NCI-H526 (cell line): ENCODE results near the gene FBP2.
A peak's percentile ranks its signal among the peaks of the same experiment; 100 is the strongest.
"Not testable (repeated sequence)": the region's sequence is repeated elsewhere in the genome, so short reads cannot be mapped to it uniquely, and the experiment has no call there.

ENCODE experiments used
- DNase-seq, 2 experiments: peaks; one replicate each; lab custom pipeline; 2025; lab: John Stamatoyannopoulos, UW

The FBP2 gene

DNA sequence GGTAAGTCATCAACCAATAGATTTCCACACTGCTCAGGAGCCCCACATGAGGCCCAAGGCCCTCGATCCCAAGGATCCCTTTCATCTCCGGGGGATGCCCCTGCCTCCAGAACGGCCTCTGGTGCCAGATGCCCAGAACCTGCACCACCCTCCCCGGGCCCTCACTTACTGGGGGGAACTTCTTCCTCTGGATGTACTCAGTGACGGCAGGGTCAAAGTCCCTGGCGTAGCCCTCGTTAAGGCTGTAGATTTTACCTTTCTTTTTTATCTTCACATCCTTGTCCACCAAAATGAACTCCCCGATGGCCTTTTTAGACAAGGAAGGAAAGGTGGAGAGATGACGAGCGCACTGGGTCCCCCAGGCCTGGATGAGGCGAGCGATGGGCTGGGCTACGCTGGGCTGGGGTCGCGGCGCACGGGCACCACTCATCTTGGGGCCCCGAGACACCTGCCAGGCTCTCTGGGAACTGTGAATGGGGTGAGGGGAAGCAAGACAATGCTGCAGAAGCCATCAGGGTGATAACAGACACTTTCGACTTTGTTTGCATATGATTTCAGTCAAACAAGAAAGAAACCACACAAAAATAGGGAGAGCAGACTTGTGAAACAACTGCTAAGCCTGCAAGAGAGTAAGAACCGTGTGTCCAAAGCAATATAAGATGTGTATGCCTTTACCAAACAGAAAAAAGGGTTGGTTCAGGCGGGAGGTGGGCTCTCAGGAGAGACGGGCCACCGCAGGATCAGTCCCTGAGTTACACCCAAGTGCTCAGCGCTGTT, 13.2 kb upstream of the FBP2 start:
- no peak for DNase-seq

DNA sequence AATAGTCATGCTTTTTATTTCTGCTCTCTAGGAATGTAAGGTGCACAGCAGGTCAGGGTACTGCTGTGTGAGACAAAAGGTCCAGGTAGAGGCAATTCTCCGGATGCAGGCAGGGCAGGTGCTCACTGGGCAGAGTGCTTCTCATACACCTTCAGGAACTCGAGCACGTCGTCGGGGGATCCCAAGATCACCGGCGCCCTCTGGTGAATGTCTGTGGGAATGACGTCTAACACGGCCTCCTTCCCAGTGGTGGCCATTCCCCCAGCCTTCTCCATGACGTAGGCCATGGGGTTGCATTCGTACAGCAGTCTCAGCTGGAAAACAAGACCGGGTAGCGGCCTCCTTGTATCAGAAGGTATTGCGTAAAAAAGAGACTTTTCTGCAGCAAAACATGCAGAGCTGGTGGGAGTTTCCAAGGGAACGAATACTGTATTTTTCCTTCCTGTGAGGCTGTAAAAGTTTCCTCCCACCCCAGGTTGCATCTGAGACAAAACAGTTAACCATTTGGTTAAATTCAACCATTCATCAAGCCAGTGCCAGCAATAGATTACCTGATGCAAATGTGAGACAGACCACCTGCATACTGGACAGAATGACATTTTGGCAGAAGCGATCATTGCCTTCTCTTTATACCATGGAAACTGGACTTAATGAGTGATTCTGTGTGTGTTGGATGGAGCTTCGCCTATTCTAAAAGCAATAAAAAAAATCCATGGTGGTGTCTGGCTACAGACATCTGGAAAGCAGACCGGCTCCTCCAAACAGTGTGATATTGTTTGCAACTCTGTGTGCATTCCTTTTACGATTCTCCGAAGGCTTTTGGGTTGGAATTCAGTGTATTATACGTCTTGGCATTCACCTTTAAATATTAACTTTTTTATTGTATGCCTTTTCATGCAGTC, 9.9 kb upstream of the FBP2 start:
- peak; percentile 8 to 62 for DNase-seq

DNA sequence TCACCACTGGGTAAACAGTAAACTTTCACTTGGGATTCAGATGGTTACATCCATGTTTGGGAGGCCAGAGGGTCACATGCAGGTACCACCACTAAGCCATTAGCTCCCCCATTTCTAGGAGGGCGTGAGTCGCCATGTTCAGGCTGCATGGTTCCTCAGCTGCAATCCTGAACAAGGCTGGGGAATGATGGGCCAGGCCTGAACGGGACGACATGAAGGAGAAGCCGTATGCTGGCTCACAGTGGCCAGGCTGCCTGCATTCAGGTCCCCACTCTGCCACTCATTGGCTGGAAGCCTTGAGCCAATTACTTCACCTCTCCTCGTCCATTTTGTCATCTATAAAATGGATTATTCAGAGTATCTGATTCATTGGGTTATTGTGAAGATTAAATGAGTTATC, 9.0 kb upstream of the FBP2 start:
- no peak for DNase-seq

DNA sequence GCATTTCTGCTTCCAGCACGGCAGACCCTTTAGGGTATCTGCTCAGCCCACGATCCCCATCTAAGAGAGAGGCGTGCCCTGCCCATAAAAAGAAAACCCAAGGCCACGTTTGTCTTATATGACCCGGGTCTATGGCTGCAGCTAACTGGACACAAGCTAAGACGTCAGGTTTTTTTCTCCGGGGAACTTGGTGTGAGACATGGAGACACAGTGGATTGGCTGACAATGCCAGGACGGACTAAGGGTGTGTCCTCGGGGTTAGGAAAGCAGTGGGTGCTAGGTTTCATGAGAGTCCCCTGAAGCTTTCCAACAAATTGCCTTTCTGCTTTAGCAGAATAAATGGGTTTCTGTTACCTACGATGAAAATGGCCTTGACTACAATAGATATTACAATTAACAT, 7.1 kb upstream of the FBP2 start:
- DNase-seq: no peak

DNA sequence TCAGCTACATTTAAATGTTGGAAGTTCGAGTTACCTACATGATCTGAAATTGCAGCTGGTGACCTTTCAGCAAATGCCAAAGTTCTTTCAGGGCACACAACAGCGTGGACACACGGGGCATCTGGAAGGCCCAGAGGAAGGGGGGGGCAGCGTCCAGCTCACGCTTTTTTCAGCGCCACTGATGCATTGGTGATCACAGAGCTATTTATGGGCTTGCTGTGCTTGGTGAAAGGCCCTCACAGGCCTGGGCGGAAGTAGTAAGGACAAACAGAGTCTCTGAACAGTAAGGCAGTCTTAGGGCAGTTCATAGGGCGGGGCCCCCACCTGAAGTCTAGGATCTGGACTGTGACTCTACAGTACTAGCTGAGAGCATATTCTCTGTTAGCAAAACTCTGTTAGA, 6.6 kb upstream of the FBP2 start:
- no peak for DNase-seq

DNA sequence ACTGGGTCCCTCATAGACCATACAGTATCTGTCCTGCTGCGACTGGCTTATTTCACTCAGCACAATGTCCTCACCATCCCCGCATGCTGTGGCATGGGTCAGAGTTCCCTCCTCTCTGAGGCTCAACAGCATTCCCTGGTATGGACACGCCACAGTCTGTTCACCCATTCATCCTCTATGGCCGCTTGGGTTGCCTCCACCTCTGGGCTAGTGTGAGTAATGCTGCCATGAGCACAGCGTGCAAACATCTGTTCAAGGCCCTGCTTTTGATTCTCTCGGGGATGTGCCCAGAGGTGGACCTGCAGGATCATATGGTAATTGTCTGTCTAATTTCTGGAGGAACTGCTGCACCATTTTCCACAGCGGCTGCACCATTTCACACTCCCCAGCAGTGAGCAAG, 5.5 kb upstream of the FBP2 start:
- DNase-seq: no peak

DNA sequence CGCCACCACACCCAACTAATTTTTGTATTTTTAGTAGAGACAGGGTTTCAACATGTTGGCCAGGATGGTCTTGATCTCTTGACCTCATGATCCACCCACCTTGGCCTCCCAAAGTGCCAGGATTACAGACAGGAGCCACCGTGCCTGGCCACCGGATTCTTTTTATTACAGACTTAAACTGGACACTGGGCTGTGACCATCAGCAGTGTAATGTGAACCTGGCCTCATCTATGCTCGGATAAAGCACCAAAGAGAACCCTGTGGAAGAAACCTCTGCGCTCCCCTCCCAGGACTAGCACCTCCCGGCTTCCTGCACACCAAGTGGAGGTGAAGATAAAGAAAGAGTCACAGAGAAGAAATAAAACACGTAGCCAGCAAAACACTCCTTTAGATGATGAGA, 941 bp downstream of the FBP2 start:
- not testable (repeated sequence) for DNase-seq

DNA sequence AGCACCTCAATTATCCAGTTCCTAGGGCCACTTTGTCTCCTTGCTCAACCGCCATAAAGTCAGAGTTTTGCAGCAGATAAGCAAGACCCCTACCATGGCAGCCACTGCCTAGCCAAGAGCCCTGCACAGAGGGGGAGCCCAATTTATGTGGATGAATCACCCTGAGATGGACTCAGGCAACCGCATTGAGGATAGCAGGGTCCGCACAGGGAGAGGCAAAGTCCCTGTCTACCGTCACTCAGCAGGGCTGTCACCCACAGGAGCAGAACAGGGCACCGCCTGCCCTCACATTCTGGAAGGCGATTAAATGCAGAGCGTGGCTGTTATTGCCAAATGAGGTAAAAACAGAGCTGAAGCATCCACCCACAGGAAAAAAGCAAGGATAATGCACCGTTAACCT, 1.7 kb downstream of the FBP2 start:
- DNase-seq: no peak

DNA sequence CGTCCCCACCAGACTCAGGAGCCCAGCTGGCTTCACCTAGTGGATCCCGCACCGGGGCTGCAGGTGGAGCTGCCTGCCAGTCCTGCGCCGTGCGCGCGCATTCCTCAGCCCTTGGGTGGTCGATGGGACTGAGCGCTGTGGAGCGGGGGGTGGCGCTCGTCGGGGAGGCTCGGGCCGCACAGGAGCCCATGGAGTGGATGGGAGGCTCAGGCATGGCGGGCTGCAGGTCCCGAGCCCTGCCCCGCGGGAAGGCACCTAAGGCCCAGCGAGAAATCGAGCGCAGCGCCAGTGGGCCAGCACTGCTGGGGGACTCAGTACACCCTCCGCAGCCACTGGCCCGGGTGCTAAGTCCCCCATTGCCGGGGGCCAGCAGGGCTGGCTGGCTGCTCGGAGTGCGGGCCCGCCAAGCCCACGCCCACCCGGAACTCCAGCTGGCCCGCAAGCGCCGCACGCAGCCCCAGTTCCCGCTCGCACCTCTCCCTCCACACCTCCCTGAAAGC, 2.5 kb downstream of the FBP2 start:
- DNase-seq: not testable (repeated sequence)

DNA sequence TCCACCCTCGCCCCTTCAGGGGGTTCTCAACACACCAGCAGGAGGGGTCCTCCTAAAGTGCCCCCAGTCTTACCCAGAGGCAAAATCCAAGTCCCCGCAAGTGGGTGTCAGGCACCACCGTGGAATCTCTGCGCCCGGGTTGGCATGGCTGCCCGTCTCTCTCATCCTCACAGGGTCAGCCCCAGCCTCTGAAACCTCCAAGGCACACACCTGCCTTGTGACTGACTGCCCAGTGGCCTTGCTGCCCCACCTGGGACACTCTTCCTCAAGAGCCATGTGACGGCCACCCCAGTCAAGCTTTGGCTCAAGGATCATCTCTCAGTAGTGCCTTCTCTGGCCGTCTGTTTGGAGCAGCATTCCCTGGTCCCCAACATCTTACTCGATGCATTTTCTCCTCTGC, 4.9 kb downstream of the FBP2 start:
- DNase-seq: no peak

DNA sequence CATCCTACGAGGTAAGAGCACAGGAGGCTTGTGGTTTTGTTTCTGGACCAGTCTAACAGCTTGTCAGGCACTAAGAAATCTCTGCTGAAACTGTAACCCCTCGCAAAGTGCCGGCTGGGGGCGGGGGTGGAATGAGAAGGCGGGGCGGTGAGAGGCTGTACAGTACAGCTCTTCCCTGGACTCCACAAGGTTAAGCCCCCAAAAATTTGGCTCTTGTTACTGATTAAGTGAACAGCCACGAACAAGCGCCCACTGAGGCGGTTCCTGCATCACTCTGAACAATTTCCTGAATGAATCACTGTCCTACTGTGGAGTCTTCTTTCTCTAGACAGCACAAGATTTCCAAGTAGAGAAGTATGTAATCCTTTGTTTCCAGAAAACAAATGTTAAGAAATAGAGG, 6.8 kb downstream of the FBP2 start:
- DNase-seq: no peak

DNA sequence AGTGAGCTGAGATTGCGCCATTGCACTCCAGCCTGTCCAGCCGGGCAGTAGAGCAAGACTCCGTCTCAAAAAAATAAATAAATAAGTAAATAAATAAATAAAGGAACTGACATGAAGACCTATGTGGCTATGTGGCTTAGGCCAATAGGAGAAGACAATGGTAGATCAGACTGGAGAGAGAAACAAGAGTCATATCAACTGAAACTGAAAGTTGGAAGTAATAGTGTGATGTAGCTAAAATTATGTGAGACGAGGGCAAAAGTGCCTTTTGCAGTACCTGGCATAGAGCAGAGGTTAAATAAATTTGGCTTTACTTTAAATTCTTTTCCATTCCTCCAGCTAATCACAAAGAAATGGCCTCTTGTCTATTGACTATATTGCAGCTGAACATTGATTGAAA, 7.3 kb downstream of the FBP2 start:
- DNase-seq: no peak

DNA sequence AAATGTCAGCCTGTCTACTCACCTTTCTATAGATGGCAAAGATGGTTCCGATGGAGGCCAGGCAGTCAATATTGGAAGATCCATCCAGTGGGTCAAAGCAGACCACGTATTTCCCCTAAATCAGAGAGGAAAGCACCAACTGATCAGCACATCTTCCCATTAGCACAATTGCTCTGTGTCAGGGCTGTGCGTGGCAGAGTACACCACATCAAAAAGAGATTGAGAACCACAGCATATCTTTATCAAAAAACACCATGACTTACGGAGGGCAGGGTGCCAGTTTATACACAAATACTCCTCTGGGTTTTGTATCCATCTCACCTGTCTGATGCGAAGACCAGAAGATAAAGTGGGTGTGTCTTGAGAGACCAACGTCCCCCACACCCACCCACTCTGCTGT, 9.1 kb downstream of the FBP2 start:
- DNase-seq: no peak

DNA sequence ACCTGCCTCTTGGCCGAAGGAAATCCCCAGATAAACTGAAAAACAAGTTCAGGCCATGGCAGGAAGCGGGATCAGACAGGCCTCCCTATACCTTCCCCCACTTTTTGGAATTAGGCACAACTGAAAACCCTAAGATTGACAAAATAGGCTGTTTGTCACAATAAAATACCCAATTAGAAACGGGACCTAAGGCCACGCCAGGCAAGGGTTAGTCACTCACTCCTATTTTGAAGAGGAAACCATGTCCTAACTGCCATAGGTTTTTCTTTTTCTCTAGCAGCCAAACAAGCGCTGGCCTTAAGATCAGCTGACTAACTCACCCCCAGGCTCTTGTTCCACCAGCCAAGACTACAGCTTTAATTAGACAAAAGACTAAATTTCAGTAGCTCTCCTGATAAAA, 11.9 kb downstream of the FBP2 start:
- DNase-seq: no peak

DNA sequence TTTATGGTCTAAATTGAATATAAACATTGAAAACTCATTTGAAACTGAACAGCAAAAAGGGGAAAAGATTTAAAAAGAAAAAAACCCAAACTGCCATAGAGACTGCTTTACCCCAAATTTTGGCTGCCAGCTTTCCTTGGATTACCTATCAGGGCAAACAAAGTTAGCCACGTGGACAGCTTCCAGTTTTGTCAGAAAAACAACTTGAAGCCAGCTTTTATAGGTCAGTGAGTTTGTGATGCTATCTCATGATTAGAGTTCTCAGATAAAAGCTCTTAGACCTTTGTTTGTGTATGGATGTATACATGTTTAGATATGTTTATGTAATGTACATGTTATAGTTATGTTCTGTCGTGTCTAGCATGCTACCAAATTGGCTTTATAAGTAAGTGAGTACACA, 16.1 kb downstream of the FBP2 start:
- DNase-seq: no peak

DNA sequence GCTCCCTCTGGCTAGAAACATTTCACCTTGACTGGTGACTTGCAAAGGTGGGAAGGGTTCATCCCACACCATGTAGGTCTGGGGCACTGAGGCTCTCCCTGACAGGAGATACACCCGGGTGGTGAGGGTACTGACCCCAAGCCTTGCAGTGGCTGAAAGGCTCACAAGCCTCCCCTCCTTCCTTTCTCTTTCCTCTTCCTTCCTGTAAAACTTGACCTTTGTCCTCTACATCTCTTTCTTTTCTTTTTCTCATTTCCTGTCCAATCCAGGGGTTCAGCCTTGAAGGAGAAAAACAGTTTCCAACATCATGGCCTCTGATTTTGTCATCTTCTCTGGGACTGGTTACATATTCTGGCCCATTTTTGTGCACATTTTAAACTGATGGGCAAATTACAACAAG, 16.6 kb downstream of the FBP2 start:
- DNase-seq: no peak

DNA sequence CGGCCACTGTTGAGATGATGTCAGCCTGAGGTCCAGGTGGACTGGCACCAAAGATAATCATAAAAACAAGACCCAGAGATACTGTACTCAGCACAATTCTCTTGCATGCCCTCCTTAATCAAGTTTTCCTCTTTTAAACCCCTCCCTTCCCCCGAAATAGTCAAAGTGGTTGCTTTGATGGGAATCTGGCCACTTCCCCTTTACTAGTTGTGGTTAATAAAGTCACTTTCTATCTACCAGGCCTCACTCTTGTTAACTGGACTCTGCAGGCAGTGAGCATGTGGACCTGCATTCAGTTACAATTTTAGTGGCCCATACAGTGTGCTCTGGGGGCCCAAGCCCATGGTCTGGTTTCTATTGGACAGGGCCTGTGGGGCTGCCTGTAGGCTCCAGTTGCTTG, 17.5 kb downstream of the FBP2 start:
- DNase-seq: no peak

DNA sequence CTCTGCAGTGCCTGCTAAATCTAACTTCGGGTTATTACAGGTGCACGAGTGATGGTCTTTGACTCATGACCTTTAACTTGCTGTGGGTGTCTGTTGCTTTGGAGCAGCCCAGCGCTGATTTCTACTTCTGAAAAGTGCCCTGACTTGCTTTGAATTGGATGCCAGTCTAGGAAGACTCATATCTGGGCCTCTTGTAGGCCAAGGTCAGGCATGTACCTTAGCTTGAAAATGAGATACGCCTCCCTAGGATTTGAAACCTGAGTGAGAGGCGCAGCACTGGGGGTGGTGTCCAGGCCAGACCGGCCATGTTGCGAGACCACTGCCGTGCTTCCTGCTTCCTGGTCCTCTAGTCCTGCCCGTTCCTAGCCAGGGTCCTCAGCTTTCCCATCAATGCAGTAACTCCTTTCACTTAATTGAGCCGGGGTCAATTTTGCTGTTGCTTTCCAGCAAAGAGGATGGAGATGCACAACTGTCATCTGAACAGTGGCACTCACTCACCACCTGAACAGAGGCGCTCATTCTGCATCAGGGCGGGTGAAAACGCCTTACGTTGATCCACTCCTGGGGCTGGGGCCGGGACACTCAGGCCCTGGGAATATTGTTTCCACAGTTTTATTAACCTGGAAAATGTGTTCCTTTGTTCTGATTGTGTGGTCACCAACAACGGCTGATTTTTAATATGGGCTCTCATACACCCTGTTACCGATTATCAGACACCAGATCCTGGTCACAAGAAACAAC, 24.5 kb downstream of the FBP2 start:
- DNase-seq: no peak

DNA sequence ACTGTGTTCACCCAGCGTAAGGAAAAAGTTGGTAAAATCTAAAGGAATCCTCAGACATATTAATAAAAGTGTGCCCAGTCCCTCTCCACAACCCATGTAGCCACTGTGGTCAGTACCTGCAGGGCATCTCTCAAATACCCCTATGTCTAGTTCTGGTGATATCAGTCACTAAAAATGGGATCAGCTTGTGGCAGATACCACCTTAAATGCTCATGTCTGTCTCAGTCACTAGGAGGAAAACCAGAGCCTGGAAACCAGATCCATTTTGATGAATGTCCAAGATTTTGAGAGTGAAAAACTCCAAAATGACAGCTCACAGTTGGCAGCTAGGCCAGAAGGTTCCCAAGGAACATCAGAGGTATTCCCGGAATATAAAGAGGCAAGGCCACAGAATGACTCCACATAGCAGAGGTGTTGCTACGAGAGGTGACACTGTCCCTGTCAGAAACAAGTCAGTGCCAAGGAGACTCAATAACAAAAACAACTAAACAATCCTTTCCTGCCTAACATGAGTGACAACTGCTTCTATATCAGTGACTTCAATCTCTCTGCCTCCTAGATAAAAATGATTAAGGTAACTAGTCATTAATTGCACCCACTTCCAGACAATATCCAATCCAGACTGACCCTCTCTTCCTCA, 25.3 kb downstream of the FBP2 start:
- no peak for DNase-seq

DNA sequence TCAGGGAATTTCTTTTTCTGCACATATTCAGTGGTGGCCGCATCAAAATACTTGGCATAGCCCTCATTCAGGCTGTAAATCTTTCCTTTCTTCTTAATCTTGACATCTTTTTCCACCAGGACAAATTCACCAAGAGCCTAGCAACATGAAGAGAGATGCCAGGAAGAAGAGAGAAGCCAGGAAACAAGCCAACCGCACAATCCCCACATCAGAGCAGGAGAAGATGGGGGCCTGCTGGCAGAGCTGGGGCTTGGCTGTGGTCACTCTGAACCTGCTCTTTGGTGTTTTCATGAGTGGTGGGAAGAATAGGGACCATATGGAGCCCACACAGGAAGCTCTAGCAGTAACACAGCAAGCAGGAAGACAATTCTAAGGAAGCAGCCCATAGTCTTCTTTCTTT, 26.4 kb downstream of the FBP2 start:
- DNase-seq: no peak

DNA sequence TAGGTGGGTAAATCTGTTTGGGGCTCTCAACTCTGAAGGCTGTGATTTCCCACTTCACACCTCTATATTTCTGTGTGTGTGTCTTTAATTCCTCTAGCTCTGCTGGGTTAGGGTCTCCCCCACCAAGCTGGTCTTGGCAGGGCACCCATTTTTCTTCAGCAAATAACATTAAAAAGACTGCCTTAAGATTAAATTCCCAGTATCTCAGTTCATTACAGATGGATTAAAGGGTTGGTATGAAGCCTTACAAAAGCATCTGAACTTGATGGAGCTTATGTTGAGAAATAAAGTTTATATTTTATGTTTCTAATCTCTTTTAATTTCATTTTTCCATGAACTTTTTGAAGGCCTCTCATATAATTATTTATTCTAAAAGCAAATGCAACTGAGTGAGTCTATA, 27.1 kb downstream of the FBP2 start:
- DNase-seq: no peak

DNA sequence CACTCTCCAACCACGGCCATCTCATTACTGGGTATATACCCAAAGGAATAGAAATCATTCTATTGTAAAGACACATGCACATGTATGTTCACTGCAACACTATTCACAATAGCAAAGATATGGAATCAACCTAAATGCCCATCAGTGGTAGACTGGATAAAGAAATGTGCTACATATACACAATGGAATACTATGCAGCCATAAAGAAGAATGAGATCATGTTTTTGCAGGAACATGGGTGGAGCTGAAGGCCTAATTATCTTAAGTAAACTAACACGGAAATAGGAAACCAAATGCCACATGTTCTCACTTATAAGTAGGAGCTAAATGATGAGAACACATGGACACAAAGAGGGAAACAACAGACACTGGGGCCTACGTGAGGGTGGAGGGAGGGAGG, 29.3 kb downstream of the FBP2 start:
- not testable (repeated sequence) for DNase-seq
